EL (cell line): ENCODE measurements around the gene RASEF.

ENCODE experiments used
- DNase-seq: peaks from one replicate; pipeline ENCODE4 v3.0.0-alpha.2; 2016

RASEF gene

DNA sequence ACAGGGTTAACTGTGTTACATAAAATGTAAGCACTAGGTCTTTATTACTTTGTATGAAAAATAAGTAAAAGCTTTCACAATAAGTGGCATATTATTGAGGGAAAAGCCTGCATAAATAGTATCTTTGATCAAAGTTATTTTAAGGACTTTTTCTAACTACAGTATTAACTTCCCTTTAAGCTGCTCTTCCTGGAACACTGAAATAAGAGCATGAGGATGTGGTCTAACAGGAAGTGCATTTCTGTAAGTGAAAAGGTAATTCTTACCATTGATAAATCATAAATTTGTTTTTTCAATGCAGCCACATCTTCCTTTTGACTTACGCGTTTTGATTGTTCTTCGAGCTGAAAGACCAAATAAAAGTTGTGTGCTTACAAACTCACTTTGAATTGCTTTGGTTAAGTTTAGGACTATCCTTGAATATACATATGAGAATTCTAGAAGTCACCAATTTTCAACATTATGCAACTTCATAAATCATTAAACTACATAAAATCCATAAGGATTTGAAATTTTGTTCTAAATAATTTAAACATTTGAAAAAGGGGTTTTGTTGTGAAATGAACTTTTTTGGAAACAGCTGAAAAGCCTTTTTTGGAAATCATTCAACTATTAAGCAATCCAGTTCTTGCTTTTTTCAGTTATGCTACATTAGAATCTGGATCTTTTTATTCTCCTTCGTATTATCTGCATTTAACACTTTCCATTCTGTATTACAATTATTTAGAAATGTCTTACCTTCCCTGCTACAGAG is 50.6 kb downstream of the RASEF start:
- DNase-seq = no peak

DNA sequence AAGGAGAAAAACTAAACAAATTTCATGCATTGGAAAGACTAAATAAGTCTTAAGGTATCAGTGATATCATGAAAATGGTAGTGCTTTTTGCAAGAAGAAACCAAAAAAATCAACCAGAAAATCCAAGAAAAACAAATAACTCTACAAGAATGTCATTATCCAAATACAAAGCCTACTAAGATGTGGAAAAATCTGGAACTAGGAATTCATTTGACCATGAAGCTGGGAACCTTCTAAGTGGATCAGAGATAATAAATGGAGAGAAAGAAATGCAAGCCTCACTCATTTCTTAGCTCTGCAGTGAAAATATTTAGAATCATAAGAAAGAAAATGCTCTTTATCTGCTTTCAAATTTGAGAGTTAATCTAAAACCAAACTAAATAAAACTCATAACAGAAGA is 51.3 kb downstream of the RASEF start:
- DNase-seq = peak; percentile 5

DNA sequence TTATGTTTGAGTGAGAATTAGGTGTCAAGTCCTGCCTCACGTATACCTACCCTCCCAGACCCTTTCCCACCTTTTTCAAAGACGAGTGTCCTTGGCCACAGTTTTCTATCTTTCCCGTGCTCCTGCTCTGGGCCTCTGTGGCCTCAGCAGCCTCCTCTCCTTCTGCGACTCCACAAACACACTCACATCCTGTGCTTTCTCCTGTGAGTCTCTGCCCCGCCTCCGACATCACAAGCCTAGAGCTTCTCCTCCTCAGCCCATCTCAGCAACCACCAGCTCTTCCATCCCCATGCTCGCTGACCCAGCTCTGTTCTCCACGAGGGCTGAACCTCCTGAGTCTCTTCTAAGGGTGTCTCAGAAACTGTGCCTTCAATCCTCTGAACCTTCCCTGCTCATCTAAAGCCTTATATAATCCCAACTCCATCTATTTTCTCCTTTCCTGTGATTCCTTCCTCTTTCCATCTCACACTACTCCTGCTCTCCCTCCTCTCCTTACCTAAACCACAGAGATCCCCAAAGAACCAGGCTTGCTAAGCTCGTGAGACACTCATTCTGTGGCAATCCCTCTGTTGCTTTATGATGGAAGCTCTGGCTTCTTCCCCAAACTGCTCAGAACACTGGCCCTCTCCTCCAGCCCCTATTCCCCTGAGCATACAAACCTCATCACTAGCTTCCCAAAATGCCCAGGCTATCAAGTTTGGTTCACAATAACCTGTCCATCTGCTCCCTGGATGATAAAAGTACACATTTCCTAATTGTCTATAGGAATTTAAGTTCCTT is 55.2 kb downstream of the RASEF start:
- no peak for DNase-seq

DNA sequence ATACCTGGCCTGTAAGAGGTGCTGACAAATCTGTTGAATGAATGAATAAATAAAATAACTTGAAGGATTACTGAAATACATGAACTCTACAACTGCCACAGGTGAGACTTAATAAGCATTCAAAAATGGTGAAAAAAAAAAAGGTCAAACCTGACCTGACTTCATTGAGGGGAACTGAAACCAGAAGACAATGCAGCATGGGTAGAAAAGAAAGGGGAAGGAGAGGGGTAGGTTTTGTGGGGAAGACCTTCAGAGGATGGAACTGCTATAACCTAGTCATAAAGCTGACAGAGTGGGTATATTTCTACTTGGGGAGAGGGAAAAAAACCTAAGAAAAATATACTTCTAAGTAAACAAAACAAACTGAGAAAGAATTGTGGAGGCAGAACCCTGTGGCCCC is 56.6 kb downstream of the RASEF start:
- no peak for DNase-seq

DNA sequence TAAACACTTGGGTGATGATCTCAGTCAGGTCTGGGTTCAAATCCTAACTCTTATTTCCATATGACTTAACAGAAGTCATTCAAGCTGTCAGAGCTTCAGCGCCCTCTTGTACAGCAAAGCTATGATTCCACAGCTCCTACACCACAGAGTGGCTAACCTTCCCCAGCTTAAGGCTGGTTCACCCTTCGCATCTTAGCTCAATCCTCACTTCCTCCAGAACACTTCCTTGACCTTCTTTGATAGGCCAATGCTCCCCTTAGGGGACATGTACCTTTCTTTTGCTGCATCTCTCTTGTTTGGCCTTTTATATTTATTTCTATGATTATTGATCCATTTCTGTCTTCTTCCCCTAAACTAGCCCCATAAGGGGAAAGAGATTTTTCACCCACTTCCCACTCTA is 57.0 kb downstream of the RASEF start:
- DNase-seq = no peak

DNA sequence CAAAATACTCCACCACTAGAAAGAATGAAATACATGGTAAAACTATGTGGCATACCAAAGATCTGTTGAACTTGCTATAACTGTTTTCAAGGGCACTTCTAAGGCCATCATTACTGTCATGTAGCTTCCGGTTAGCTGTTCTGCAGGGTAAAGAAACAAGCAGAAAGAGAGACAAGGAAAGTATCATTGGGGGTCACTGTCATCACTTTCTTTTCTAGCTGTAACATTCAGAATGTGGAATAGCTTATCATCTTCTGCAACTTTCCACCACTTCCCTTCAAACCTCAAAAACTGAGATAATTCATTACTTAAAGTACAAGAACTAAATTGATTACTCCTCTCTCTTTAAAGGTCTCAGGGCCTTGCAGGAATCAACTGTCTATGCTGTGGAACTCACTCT is 57.6 kb downstream of the RASEF start:
- DNase-seq = no peak

DNA sequence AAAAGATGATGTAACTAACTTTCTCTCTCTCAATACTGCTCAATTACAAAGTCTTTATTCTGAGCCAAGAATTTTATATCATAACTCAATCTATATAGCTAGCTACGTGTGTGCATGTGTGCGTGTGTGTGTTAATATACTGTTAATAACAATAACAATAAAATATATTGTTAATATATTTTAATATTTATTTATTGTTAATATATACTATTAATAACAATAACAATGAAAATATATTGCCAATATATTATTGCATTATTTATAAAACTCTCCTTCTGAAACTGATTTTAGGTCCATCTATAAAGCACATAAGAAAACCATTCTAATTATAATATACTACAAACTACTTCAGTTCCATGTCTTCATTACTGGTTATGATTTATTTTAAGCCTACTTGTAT is 60.6 kb downstream of the RASEF start:
- no peak for DNase-seq

DNA sequence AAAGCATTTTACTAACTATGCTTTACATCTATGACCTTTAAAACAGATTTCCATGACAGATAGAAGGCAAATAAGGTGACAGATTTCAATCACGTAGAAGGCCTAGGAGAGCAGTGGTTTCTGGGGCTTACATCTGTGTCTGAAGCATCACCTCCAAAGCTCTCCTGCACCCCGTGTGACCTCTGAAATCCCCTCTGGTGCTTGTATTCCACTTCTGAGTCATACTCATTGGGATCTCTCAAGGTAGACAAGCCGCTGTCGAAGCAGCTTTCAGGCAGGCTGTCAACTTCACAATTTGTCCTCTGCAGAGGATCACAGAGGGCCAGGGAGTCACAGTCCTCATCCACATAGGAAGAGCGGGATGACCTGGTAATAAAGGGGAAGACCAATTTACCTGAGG is 62.2 kb downstream of the RASEF start:
- no peak for DNase-seq

DNA sequence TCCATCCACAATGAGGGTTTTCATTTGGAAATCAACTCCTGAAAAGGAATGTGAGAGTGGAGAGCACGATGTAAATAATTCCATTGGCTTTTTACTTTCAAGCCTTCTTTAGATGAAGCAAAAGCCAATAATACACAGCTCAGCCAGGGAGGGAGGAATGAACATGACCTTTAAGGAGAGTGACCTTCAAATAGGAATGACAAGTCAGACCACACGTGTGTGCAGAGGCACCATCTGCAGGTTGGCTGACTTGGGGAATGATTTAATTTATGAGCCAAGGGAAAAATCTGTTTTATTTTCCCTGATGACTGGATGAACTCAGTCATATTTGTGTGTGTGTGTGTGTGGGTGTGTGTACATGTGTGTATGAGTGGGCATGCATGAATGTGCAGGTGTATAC is 64.5 kb downstream of the RASEF start:
- DNase-seq = no peak

DNA sequence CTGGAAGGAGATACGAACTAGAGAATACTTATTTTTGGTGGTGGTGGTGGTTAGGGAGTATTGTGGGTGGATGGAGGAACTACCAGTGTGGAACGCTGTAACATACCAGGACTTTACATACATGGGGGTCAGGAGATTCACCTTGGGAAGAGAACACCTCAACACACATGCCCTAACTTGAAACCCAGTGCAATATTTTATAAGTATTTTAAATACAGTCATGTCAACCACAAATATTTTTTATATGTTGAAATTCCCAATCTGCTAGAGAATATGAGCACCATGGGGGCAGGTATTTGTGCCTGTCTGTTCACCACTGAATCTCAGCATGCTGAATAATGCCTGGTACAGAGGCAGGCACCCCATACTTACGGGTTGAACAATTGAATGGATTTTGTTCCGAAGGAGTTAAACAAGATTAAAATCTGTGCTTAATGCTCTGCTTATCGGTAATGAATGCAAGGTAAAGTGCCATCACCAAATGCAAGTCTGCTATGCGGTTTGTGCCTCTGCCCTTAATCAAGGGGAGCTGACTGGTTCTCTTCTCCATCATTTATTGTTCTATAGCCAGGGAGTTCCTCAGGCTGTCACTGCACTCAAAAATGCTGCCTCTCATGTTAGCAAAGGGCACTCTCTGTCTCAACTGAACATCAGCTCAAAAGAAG is 65.3 kb downstream of the RASEF start:
- no peak for DNase-seq

DNA sequence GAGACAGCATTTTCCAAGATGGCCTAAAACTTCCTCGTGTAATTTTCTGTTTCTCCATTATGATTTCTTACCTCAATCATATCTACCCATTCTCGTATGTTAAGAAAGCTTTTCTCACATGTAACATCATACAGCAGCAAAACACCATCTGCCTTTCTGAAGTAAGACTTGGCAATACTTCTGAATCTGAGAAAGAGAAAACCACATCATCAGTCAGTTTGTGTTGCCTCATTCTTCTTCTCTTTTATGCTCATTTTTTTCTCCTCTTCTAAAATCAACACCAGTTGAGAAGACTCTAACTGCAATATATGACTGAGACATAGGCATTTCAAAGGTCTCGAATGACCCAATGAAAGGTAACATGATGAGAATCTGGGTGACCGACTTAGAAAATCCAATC is 66.0 kb downstream of the RASEF start:
- no peak for DNase-seq

DNA sequence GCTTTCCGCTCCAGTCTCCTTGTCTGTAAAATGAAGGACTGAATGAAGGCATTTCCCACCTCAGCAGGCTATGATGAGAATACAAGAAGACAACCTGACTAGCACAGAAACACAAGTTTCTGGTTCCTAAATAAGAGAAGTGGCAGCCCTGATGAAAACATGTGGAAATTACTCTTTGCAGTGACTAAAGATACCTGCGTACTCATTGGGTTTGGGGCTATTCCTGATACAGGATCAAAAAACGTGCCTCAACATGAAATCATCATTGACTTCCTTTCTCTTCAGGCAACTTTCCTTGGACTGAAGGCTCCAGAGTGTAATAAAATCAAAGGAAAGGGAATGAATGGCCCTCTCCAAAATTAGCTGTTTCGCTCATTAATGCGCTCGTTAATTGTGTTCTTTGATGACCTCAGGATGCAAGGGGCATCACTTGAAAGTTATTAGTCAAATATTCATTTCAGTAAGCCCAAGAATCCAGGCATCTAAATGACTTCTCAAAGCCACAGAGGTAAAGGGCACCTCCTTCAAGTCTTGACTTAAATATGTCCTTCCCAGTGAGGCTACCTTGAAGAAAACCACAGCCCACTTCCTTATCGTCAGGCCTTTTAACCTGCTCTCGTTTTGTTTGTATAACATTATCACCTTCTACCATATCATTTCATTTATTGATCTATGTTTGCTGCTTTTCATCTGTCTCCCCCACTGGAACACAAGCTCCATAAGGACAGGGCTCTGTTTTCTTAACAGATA is 68.9 kb downstream of the RASEF start:
- DNase-seq = no peak

DNA sequence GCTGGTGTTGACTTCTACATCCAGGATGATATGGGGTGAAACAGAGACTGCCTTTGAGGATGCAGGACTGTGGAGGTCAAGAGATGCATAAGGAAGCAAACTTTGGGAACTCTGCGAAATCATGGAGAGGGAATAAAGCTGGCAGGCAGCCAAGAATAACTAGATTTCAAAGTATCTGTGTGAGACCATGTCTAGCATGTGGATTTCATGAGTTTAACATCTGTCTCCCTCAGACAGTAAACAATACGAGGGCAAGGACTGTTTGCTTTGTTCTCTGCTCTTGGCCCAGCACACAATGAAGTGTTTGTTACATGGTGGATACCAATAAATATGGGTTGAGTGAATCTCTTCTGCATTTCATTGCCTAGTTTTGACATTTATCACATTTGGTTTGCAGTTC is 71.3 kb downstream of the RASEF start:
- DNase-seq = no peak

DNA sequence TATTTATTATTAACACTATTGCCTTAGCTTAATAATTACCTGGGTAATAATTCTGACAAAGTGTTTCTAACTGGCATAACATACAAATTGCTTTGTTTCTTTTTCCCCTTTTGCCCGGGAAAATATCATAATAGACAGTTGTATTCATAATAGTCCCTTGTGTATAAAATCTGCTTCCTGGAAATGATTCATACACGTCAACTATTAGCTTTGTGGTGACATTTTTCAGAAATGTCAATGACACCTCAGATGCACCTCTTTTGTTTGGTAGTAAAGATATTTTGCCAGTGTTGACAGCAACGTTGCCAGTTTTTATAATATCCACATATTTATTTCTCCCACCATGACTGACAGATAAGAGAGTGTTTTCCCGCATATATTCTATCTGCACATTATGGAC is 73.0 kb downstream of the RASEF start:
- DNase-seq = no peak

DNA sequence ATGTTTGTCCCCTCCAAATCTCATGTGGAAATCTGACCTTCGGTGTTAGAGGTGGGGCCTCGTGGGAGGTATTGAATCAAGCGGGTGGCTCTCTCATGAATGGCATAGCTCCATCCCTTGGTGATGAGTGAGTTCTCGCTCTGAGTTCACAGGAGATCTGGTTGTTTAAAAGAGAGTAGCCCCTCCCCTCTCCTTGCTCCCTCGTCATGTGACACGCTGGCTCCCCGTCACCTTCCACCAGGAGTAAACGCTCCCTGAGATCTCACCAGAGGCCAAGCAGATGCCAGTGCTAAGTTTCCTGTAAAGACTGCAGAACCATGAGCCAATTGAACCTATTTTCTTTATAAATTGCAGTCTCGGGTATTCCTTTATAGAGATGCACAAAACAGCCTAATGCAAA is 74.5 kb downstream of the RASEF start:
- DNase-seq = no peak

DNA sequence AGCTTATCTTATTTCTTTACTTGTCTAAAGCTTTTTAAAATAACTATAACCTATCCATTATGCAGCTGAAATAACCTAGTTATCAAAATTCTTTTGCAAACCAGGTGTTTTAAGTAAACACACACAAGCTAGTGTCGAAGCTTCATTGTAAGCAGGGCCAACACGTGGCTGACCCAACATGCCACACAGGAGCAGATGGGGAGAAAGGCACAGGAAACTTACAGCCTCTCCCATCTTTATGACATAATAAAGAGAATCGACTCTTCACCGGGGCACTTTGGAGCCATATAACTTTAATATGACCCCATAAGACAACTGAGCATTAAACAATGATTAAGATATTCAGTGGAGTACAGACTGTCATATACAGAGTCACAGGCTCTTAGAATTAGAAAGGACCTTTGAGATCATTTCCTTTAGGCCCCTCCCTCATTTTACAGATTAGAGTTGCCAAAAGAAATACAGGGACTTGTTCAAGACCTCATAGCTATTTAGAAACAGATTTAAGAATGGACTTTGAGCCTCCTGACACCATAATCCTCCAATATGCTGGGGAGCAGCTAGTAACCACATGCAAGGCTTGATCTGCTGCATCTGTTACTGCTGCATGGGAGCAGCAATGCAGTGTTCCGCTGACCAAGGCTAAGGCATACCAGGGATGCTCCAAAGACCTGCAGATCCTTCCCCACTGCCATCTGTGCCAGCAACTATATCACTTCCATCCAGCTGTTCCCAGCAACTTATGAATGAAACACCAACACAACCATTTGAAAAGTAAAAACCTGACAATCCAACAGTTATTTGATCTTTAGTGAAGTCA is 75.4 kb downstream of the RASEF start:
- DNase-seq = no peak

DNA sequence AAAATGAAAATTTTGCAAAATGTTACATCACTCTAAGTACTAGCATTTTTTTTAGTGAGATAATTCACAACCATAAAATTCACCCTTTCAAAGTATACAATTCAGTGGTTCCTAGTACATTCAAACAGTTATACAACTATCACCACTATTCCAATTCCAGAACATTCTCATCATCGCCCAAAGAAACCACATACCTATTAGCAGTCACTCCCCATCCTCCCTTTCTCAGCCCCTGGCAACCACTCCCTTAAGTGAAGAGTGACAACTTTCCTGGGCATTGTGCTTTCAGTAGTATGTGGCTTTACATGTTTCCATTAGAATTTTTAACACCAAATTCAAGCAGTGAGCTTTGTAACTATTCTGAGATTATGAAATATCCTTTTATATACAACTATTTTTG is 81.4 kb downstream of the RASEF start:
- DNase-seq = no peak

DNA sequence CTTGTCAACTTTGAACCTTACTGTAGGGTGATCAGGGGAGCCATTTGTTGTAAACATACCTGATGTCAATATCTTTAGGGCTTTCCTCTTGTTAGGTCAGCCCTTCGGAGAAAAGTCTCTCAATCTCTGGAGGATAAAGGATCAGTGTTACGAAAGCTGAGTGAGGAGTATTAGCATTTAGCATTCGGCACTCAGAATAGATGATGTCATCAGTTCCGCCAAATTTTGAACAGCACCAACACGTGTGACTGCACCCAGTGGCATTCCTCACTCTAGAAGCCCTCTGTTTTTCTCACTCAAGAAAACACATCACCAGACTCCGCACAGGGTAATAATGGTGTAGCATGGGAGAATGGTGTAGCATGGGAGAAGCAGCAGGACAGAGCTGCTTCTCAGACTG is 87.8 kb downstream of the RASEF start:
- no peak for DNase-seq

DNA sequence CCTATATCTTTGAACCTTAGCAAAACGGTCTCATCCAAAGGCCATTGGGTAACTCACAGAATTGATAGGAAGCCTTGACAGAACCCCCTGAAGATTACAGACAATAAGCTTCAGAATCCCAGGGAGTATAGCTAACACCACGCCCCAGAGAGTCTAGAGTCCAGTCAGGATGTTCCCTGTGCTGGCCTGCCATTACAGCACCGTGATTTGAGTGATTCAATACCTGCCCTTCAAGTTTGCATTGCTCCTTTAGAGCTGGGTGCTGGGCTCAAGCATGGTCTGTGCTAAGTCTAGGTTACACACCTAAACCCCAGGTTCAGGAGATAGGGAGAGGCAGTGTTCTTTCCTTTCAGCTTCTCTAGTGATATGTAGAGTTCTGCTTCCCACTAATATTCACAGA is 90.5 kb downstream of the RASEF start:
- no peak for DNase-seq

DNA sequence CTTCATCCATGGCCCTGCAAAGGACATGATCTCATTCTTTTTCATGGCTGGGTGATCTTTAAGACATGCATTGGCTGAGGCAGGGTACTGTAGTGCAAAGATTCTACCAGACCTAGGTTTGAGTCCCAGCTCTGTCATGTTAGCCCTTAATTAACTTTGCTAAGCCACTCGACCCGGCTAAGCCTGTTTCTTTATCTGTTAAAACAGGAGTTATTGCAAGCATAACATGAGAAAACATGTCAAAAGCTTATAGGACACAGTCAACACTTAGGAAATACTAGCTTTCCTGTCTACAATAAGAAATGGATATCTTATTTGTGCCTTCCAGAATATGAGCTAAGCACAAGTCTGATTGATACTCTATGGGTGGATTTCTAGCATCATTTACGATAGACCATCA is 92.6 kb downstream of the RASEF start:
- DNase-seq = no peak

DNA sequence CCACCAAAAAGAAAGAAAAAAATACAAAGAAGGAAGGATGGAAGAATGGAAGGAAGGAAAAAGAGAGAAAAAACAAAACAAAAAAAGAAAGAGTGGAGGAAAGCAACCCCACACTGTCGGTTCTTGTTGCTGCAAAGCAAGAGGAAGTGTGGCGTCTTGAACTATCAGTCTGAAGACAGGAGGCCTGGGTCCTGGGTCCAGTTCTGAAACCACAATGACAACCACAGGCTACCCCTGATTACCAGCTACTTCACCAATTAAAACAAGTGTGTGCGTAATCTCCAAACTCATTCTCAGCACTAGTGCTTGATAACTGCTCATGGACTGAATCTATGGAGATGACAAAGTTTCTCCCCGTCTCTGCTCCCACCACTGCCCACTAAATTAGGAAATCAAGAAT is 93.7 kb downstream of the RASEF start:
- DNase-seq = no peak

DNA sequence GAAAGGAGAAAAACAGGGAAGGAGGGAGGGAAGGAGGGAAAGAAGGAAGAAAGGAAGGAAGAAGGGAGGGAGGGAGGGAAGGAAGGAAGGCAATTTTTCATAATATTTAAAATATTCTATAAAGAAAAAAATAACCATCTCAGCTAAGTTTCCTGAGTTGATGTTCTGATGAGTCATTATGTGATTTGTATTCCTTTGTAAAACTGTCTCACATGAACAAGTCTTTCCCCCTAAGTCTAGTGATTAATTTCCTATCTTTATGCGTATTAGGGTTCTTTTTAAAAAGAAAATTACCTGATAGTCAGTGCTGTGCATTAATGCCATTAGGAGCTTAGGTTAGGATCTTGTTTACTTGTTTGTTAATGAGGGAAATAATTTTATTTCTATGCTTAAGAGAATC is 94.1 kb downstream of the RASEF start:
- no peak for DNase-seq

DNA sequence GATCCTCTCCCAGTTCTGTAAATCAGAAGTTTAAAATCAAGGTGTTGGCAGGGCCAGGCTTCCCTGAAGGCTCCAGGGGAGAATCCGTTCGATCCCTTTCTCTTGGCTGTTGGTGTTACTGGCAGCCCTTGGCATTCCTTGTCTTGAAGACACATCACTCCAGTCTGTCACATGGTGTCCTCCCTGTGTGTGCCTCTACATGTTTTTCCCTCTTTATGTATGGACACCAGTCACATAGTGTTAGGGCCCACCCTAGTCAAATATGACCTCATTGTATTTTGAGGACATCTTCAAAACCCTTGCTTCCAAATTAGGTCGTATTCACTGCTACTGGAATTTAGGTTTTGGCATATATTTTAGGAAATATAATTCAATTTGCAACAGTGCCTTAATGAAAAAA is 94.6 kb downstream of the RASEF start:
- DNase-seq = no peak
